Heart left ventricle (tissue), 13 donors: ENCODE measurements around the gene CHST11.

ENCODE experiments used
- POLR2A ChIP-seq, 2 donors: fragments of 450-650 bp; IDR thresholded peaks; one replicate each; pipeline ENCODE4 v1.6.1; 2017; ENCODE audit warnings: antibody characterized with exemption in 2 of 2, mild to moderate bottlenecking in 2 of 2, moderate library complexity in 2 of 2
- TF ChIP-seq, protein P1 (sequence below), 12 donors: fragments of 200-600 bp; sonication (generic) in 4 of 12; IDR thresholded peaks; one replicate each; pipeline versions ENCODE4 v1.5.0 to v1.8.0; 2018 to 2022; ENCODE audit warnings: antibody characterized with exemption in 12 of 12, mild to moderate bottlenecking in 5 of 12
- donor health status: ischemic (EF 13 %, LVEDD 7.1; RV severe dilation, severe dysfunction).
- donor health status: DM: no; HTN: yes; CAD: no.
- donor health status: DM: no; HTN: no; CAD: no.
- donor health status: ischemic (EF 25% LVEDD 6.9; RV normal size, moderate dysfunction).
- donor health status: ischemic (EF 25% LVEDD 5.7; RV mildly dilated, moderate dysfunction).
- donor health status: ischemic (EF 35%, LVEDD 5.7; RV mildly dilated, moderate dysfunction).
- donor health status: nonischemic (EF 11% LVEDD 7.7; RV severe dilation, severe dysfunction).
- donor health status: DM: yes; HTN: yes; CAD: no.
- donor health status: PGD.
- donor health status: ischemic (EF 29% LVEDD 5.4; RV normal size, mild dysfunction).
- donor health status: nonischemic (EF 23%, LVEDD 6.1; RV moderate dilation, normal function).

DNA sequence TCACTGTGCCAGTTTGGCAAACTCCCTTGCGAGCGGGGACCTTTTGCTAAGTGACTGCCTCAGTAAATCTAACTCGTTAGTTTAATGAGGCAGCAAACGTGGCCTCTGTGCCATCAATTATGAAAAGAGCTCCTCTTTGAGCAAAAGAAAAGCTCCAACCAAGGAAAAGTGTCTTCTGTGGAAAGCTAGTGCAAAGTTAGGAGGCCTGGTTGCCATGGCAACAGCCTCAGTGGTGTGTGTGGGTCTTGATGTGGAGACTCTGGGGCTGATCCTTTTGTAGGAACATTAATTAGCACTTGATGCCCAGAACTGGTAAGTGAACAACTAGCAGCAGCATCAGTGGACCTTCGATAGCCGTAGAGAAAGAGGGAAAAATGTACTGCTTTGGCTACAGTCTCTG is 145.7 kb downstream of the CHST11 start:
- TF ChIP-seq, protein P1, sequence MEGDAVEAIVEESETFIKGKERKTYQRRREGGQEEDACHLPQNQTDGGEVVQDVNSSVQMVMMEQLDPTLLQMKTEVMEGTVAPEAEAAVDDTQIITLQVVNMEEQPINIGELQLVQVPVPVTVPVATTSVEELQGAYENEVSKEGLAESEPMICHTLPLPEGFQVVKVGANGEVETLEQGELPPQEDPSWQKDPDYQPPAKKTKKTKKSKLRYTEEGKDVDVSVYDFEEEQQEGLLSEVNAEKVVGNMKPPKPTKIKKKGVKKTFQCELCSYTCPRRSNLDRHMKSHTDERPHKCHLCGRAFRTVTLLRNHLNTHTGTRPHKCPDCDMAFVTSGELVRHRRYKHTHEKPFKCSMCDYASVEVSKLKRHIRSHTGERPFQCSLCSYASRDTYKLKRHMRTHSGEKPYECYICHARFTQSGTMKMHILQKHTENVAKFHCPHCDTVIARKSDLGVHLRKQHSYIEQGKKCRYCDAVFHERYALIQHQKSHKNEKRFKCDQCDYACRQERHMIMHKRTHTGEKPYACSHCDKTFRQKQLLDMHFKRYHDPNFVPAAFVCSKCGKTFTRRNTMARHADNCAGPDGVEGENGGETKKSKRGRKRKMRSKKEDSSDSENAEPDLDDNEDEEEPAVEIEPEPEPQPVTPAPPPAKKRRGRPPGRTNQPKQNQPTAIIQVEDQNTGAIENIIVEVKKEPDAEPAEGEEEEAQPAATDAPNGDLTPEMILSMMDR (IDR thresholded peaks at IDR 0.05): no peak
- no peak for TF ChIP-seq POLR2A (IDR thresholded peaks at IDR 0.05)
